ENCODE measurements around the gene EIF5. TPM values are rescaled to one million over a fixed set of nuclear protein-coding genes. Genes with fewer than 3 reads are reported as not detected.

The EIF5 gene
- total RNA-seq, 1 experiment from 2014 or later = 383 TPM

DNA sequence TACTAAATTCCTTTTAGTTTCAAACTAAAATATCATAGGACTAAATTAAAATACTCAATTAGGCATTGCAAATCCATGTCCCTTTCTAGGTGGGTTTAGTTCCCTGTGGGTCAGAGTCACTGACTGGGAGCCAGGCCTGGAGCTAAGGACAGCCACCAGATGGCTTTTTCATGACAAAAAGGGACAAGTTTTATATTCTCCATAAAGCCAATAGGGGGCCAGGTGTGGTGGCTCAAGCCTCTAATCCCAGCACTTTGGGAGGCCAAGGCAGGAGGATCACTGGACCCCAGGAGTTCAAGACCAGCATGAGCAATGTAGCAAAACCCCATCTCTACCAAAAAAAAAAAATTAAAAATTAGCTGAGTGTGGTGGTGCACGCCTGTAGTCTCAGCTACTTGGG lies 35.4 kb upstream of the EIF5 start:
- Histone ChIP-seq H3K9me3 (replicated peaks) (no peaks in the 10 kb centered on the region), H3K27me3 (peaks cover 8% of the 10 kb centered on the region; the same call in 1 of the 2 replicates), H3K4me3 (no peak overlapping the region), H3K27ac (no peak overlapping the region), H3K4me1 (no peaks in the 10 kb centered on the region), H3K36me3 (no peaks in the 10 kb centered on the region)
- no peak for DNase-seq

DNA sequence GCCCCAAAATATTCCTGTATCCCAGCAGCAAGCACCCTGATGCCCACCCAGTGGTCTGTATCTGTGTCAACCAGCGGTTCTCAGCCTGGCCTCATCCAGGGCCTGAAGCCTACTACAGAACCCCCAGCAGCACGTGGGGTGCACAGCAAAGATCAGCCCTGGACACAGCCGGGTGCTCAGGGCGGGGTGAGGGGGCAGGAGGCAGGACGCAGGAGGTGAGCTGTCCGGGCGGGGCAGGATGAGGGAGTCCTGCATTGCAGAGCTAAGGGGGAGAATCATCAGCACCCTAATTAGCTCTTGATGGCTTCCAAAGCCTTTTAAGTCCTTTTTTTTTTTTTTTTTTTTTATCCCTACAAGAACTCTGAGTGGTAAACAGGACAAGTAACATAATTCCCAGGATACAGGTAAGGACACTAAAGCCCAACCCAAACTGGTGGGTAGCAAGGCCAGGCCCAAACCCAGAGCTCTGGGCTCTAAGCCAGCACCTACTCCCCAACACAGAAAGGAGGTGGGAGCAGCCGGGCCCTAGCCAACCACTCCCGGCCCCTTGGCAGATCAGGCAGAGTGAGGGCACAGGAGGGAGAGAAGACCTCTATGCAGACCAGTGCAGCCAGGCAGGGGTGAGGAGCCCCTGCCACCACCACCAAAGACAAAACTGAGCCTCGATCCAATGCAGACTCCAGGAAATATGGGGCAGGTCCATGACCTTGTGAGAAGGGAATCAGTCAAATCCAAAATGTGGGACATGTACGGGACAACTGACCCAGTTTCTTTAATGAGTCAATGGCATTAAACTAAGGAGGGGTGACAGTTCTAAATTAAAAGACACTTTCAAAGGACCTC lies 32.3 kb upstream of the EIF5 start:
- no peak for DNase-seq
- Histone ChIP-seq H3K36me3 (no peaks in the 10 kb centered on the region), H3K27me3 (peaks cover 5% of the 10 kb centered on the region; the same call in 1 of the 2 replicates), H3K9me3 (replicated peaks) (no peaks in the 10 kb centered on the region), H3K27ac (no peak overlapping the region), H3K4me3 (no peak overlapping the region), H3K4me1 (no peaks in the 10 kb centered on the region)

DNA sequence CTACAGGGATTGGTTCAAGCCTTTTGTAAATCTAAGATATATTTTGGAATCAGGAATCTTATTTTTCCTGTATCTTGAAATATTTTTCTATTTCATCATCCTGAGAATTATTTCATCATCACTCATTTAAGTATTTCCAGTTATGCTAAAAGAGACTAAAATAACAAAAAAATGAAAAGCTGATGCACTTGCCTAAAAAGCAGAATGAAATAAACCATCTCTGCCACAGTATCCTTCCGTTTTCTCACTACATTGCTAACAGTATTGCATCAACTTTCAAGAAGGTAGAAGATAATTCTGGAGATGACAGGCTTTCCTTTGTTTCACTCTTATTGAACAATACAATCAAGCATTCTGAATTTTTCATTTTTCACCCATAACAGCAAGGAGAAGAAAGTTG lies 31.1 kb upstream of the EIF5 start:
- H3K27ac ChIP-seq = no peak overlapping the region
- H3K27me3 ChIP-seq = 0 out of 2 replicates have a peak, but pooled peaks cover 2% of the 10 kb centered on the region
- H3K36me3 ChIP-seq = no peaks in the 10 kb centered on the region
- no peaks in the 10 kb centered on the region for H3K9me3 ChIP-seq (replicated peaks)
- no peaks in the 10 kb centered on the region for H3K4me1 ChIP-seq
- DNase-seq = no peak
- H3K4me3 ChIP-seq = no peak overlapping the region

DNA sequence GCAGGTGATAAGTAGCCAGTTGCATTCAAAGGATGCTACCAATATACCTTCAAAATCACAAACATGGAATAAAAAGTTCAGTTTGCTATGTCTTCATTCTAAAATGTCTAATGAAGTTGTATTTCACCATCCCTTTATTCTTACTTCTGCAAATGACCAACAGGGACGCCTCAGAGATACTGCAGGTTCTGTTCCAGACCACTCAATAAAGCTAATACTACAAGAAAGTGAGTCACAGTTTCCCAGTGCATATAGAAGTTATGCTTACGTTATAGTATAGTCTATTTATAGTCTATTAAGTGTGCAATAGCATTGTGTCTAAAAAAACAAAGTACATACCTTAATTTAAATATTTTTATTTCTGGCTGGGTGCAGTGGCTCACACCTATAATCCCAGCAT lies 29.3 kb upstream of the EIF5 start:
- H3K4me3 ChIP-seq = no peak overlapping the region
- DNase-seq = no peak
- H3K4me1 ChIP-seq = no peaks in the 10 kb centered on the region
- H3K27ac ChIP-seq = no peak overlapping the region
- no peaks in the 10 kb centered on the region for H3K36me3 ChIP-seq
- no peaks in the 10 kb centered on the region for H3K27me3 ChIP-seq
- no peaks in the 10 kb centered on the region for H3K9me3 ChIP-seq (replicated peaks)

DNA sequence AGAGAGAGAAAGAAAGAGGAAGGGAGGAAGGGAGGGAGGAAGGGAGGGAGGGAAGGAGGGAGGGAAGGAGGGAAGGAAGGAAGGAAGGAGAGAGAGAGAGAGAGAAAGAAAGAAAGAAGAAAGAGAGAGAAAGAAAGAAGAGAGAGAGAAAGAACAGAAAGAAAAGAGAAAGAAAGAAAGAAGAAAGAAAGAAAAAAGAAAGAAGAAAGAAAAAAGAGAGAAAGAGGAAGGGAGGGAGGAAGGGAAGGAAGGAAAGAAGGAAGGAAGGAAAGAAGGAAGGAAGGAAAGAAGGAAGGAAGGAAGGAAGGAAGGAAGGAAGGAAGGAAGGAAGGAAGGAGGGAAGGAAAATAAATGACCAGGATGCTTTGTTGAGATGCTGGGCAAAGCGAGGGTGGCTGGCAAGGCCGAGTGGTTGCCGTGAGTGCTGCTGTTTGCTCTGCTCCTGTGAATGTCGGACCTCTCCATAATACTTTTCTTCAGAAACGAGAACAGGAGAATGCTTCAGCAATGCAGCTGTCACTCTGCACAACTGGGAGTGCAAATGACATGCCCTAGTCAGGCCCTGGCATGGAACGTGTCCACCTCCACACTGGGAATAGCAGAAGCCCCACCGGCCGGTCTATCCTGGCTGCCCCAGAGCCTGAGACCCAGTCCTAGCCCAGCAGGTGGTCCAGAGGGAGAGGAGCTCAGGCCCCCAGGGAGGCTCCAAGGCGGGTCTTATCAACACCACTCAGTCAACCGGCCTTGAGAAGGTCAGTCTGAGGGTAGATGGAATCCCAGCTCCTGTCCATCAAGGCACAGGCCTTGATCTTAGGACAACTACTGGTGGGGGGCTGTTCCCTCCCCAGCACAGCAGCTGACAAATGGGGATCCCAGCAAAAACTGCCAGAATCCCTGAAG lies 25.1 kb upstream of the EIF5 start:
- H3K27ac ChIP-seq = no peak overlapping the region
- no peaks in the 10 kb centered on the region for H3K36me3 ChIP-seq
- H3K9me3 ChIP-seq (replicated peaks) = no peaks in the 10 kb centered on the region
- no peaks in the 10 kb centered on the region for H3K4me1 ChIP-seq
- H3K27me3 ChIP-seq = no peaks in the 10 kb centered on the region; the same call in 1 of the 2 replicates
- no peak for DNase-seq
- no peak overlapping the region for H3K4me3 ChIP-seq

DNA sequence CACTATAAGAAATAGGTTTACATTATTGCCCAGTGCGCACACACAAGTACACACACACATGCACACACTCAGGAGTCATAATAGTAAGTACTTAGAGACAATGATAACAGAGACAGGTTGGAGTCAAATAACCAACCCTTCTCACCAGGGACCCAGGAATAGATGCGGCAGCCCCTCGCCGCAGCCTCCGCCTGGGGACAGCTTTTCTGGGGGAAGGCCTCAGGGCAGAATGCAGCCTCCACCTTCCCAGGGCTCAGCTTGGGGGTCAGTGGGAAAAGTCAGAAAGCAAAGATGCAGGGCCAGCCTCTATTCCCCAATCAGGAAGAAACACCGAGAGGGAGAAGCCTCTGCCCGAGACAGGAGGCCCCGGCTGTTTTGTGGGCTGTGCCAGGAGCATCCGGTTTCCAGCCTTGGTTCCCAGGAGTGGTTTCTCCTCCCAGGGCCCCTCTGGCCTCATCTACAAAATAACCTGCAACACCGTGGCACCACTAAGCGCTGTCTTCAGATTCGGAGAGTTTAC lies 23.4 kb upstream of the EIF5 start:
- H3K9me3 ChIP-seq (replicated peaks) = no peaks in the 10 kb centered on the region
- H3K36me3 ChIP-seq = no peaks in the 10 kb centered on the region
- no peak overlapping the region for H3K27ac ChIP-seq
- H3K27me3 ChIP-seq = peaks cover 3% of the 10 kb centered on the region; the same call in 1 of the 2 replicates
- no peak overlapping the region for H3K4me3 ChIP-seq
- DNase-seq = no peak
- H3K4me1 ChIP-seq = no peaks in the 10 kb centered on the region

DNA sequence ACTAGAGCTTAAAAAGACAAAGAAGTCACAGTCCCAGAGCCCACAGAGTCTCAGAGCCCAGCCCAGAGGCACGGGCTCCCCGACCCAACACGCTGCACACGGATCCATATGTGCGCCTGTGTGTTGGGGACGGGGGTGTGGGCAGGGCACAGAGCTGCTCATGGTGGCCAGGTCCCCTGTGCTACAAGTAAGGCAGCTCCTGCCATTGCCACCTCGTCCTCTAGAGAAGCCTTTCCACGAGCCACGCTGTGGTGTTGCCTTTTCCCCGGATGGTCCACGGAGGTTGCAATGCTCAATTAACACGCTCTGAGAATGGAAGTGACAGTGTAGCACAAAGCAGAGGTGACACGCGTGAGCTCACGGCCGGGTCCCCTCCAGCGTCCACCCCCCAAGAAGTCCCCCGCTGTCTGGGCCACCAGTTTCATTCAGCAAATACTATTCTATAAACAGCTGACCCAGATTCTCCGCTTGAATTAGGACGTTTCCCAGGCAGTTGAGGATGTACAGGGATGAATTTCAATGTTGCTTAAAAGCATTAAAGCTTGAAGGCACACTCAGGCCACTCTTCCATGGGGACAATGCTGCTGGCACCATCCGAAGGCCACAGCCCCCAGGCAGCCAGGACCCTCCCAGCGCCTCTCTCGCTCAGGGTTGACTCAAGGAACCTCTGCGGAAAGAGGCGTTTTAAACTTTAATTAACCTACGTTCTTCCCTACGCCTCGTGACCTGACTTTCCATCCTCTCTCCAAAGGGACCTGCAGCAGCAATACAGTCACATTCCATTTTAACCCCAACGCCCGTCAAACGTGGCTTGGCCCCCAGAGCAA lies 22.7 kb upstream of the EIF5 start:
- H3K4me1 ChIP-seq = no peaks in the 10 kb centered on the region
- no peak overlapping the region for H3K27ac ChIP-seq
- H3K9me3 ChIP-seq (replicated peaks) = no peaks in the 10 kb centered on the region
- H3K36me3 ChIP-seq = no peaks in the 10 kb centered on the region
- DNase-seq = no peak
- no peak overlapping the region for H3K4me3 ChIP-seq
- H3K27me3 ChIP-seq = peaks cover 3% of the 10 kb centered on the region; the same call in 1 of the 2 replicates

DNA sequence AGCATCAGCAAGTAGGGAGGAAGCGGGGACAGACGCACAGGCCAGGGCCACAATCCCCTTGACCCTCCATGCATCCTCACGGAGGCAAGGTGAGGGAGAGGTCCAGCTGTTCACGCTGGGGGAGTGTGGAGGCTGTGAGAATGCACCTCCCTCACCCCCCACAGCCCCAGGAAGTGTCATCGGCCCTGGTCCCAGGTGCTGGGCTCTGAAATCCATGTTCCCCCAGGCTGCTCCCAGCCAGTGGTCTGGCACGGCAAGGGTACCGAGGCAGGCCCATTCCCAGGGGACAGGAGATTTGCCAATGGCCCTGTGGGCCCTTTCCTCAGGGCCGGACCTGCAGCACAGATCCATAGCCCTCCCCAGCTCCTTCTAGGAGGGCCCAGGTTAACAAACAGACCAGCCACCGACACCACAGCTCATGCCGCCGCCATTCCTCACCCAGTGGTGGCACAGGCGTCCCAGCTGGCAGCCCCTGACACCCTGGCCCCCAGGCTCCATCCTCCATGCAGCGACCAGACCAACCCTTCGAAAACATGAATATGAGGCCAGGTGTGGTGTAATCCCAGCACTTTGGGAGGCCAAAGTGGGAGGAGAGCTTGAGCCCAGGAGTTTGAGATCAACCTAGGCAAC lies 21.9 kb upstream of the EIF5 start:
- Histone ChIP-seq H3K27ac (no peak overlapping the region), H3K4me3 (no peak overlapping the region), H3K27me3 (peaks cover 3% of the 10 kb centered on the region; the same call in 1 of the 2 replicates), H3K4me1 (no peaks in the 10 kb centered on the region), H3K36me3 (no peaks in the 10 kb centered on the region), H3K9me3 (replicated peaks) (no peaks in the 10 kb centered on the region)
- DNase-seq = no peak

DNA sequence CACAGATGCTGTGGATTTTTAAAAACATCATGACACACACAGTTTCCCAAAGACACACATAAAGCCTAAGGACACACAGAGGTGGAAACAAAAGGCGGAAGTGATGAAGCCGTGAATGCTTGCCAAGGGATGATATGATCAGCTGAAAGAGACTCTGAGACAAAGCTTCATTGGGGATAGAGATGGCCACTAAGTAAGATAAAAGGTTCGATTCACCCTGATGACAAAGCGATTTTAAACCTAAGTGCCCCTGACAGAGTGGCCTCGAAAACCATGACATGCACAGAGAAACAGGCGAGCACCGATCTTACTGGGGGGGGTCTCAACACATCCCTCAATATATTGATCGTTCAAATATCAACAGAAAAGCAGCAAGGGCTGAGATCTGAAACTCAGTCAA lies 20.3 kb upstream of the EIF5 start:
- no peak for DNase-seq

DNA sequence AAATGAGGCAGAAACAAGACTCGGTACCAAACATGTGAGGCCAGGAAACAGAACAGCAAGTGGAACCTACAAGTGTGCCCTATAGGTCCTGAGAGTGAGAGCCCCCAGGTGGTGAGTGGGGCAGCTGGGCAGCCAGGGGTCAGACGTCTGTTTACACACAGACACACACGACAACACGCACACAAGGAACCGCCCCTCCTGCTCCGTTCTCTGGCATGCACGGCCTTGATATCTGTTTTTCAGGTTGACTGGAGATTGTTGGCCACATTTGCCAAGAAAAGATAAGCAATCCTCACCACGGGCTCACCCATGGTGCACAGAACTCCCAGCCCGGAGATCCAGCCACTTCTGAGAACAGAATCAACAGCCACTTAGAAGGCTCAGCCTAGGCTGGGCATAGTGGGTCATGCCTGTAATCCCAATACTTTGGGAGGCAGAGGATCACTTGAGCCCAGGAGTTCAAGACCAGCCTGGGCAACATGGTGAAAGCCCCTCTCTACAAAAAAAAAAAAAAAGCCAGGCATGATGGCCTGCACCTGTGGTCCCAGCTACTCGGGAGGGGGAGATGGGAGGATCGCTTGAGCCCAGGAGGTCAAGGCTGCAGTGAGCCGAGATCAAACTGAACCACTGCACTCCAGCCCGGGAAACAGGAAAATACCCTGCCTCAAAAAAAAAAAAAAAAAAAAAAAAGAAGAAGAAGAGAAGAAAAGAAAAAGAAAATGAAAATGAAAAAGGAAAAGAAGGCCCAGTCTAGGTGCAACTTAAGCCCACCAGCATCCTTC lies 19.4 kb upstream of the EIF5 start:
- Histone ChIP-seq H3K9me3 (replicated peaks) (no peaks in the 10 kb centered on the region), H3K4me3 (no peak overlapping the region), H3K27ac (no peak overlapping the region), H3K36me3 (no peaks in the 10 kb centered on the region), H3K4me1 (no peaks in the 10 kb centered on the region), H3K27me3 (peaks cover 3% of the 10 kb centered on the region; the same call in 1 of the 2 replicates)
- no peak for DNase-seq

More for the DNA sequence above, 20.3 kb upstream of the EIF5 start:
- Histone ChIP-seq H3K9me3 (replicated peaks) (no peaks in the 10 kb centered on the region), H3K36me3 (no peaks in the 10 kb centered on the region), H3K27ac (no peak overlapping the region), H3K27me3 (peaks cover 3% of the 10 kb centered on the region; the same call in 1 of the 2 replicates), H3K4me1 (no peaks in the 10 kb centered on the region), H3K4me3 (no peak overlapping the region)

DNA sequence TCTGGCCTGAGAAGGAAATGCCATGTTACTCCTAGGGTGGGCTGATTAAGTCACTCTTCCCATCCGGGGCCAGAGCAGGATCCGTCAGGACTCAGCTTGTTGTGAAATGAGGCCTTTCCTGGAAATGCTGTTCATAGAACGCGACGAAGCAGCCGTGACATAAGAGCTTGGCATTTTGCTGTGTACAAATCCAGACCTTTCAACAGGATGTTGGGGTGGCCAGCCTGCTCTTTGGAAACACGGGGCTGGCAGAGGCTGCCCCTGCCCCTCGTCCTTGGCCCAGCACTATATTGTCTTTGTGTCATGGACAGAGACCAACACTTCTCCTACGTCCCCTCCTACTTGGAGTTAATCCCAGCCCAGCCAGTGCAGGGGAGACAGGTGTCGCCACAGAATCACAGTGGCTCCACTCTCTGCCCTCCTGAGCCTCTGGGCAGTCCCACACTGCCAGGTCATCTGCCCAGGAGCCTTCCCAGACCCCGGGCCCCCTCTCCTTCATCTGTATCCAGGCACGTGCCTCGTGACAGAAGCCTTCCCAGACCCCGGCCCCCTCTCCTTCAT lies 18.6 kb upstream of the EIF5 start:
- Histone ChIP-seq H3K27me3 (peaks cover 3% of the 10 kb centered on the region; the same call in 1 of the 2 replicates), H3K4me3 (no peak overlapping the region), H3K4me1 (no peaks in the 10 kb centered on the region), H3K9me3 (replicated peaks) (no peaks in the 10 kb centered on the region), H3K27ac (no peak overlapping the region), H3K36me3 (no peaks in the 10 kb centered on the region)
- DNase-seq = no peak

DNA sequence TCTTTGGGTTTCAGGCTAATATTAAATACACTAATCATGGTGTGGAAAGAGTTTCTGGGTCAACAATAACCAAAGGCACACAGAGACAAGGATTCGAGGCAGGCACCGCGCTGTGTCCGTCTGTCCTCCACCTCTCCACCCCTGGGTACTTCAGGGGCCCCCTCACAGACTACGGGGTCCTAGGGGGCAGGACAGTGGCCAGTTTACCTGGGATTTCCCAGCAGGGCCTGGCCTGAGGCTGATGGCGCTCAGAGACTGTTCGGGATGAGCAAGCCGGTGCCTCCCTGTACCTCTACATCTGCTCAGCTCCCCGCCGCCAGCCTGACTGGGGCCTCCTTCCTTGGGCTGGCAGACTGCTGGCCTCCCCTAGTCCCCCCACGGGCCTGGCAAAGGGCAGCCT lies 18.1 kb upstream of the EIF5 start:
- DNase-seq = no peak
- H3K4me1 ChIP-seq = no peaks in the 10 kb centered on the region
- H3K36me3 ChIP-seq = no peaks in the 10 kb centered on the region
- H3K4me3 ChIP-seq = no peak overlapping the region
- H3K27ac ChIP-seq = no peak overlapping the region
- H3K9me3 ChIP-seq (replicated peaks) = no peaks in the 10 kb centered on the region
- H3K27me3 ChIP-seq = peaks cover 3% of the 10 kb centered on the region; the same call in 1 of the 2 replicates

DNA sequence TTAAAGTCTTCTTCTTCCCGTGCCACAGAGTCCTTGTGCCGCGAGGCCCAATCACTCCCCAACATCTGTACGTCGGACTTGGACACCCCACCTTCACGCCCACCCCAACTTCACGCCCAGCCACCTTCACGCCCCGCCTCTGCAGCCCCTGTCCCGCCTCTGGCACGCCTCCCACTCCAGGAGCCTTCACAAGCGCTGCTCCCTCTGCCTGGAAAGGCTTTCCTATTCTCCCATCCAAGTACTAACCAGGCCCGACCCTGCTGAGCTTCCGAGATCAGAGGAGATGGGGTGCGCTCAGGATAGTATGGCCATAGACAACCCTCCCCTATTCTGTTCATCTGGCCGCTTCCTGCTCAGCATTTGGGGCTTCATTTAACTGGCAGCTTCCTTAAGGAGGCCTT lies 17.3 kb upstream of the EIF5 start:
- no peak overlapping the region for H3K4me3 ChIP-seq
- no peak for DNase-seq
- no peaks in the 10 kb centered on the region for H3K9me3 ChIP-seq (replicated peaks)
- no peaks in the 10 kb centered on the region for H3K36me3 ChIP-seq
- H3K4me1 ChIP-seq = no peaks in the 10 kb centered on the region
- H3K27me3 ChIP-seq = 0 out of 2 replicates have a peak, but pooled peaks cover 3% of the 10 kb centered on the region
- no peak overlapping the region for H3K27ac ChIP-seq
